ENCODE measurements around the gene ZNF335. TPM values are rescaled to one million over a fixed set of nuclear protein-coding genes. Genes with fewer than 3 reads are reported as not detected.

Gene ZNF335
- total and polyA plus RNA-seq, 2 of the 13 experiments (the other 11 are each of a cell fraction or from before 2014, with no cell fraction given): 9.7 to 13.7 TPM

DNA sequence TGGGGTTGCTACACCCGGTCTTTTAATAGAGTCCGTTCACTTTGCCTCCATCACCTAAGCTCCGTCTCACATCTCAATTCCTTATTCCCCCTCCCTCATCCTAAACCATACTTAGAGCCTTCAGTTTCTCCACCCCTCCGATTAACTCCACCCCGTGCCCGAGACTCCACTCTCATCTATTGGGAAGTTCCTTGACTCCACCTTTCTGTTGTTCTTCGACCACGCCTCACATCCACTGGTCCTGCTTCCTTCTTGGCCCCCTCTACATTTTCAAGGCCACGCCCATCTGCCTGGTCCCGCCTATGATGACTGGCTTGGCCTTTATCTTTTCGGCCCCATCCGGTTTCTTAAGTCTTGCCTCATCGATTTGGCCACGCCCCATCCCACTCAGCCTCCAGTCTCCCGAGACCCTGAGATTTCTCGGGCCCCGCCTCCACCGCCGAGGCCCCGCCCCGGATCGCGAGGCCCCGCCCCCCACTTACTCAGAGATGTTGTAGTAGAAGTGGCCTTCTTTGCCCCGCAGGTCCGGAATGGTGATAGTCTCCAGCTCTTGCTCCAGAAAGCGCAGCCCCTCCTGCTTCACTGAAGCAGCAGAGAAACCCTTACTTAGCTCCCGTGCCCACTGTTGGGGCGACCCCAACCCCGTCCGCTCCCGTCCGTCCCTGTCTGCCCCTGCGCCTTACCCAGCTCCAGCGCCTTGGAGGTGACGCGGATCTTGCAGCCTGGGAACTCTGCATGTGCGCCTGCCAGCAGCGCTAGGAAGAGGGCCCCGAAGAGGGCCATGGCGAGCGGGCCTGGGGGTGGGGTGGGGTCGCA lies 61.1 kb downstream of the ZNF335 start (continued):
- TF ChIP-seq, protein P1, sequence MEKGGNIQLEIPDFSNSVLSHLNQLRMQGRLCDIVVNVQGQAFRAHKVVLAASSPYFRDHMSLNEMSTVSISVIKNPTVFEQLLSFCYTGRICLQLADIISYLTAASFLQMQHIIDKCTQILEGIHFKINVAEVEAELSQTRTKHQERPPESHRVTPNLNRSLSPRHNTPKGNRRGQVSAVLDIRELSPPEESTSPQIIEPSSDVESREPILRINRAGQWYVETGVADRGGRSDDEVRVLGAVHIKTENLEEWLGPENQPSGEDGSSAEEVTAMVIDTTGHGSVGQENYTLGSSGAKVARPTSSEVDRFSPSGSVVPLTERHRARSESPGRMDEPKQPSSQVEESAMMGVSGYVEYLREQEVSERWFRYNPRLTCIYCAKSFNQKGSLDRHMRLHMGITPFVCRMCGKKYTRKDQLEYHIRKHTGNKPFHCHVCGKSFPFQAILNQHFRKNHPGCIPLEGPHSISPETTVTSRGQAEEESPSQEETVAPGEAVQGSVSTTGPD (CRISPR knock-in tag; IDR thresholded peaks at IDR 0.05): no peak
- TF ChIP-seq, protein P2, sequence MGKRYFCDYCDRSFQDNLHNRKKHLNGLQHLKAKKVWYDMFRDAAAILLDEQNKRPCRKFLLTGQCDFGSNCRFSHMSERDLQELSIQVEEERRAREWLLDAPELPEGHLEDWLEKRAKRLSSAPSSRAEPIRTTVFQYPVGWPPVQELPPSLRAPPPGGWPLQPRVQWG (CRISPR knock-in tag; IDR thresholded peaks at IDR 0.05; ENCODE audit: borderline replicate concordance, low read depth): no peak
- TF ChIP-seq HNRNPK (IDR thresholded peaks at IDR 0.05; ENCODE audit: low read depth, low read length, poor library complexity, severe bottlenecking) (peak; percentile 6), RXRA (CRISPR knock-in tag; IDR thresholded peaks at IDR 0.05) (peak; percentile 12; the same call in 1 of the 2 replicates), ZFP90 (CRISPR knock-in tag; IDR thresholded peaks at IDR 0.05; ENCODE audit: borderline replicate concordance) (no peak), FUBP1 (CRISPR knock-in tag; IDR thresholded peaks at IDR 0.05; ENCODE audit: borderline replicate concordance) (no peak), SALL2 (CRISPR knock-in tag; IDR thresholded peaks at IDR 0.05) (no peak), ATF7-NPFF (CRISPR knock-in tag; IDR thresholded peaks at IDR 0.05; ENCODE audit: low read depth) (0 out of 2 replicates have a peak, but pooled peaks have one; percentile 31), HIC2 (CRISPR knock-in tag; IDR thresholded peaks at IDR 0.05; ENCODE audit: low read depth) (no peak), HOXA3 (CRISPR knock-in tag; IDR thresholded peaks at IDR 0.05) (0 out of 2 replicates have a peak, but pooled peaks have one; percentile 10), REL (CRISPR knock-in tag; conservative IDR thresholded peaks at IDR 0.05) (0 out of 2 replicates have a peak, but pooled peaks have one; percentile 25), DDIT3 (CRISPR knock-in tag; IDR thresholded peaks at IDR 0.05) (no peak), ZNF75D (CRISPR knock-in tag; IDR thresholded peaks at IDR 0.05; ENCODE audit: borderline replicate concordance) (peak; percentile 71; the same call in 1 of the 2 replicates), ZBTB38 (CRISPR knock-in tag; IDR thresholded peaks at IDR 0.05) (peak; percentile 72; the same call in 1 of the 2 replicates), NFYB (CRISPR knock-in tag; IDR thresholded peaks at IDR 0.05) (no peak), ONECUT2 (CRISPR knock-in tag; IDR thresholded peaks at IDR 0.05) (no peak), WIZ (CRISPR knock-in tag; IDR thresholded peaks at IDR 0.05) (0 out of 2 replicates have a peak, but pooled peaks have one; percentile 36), SP1 (IDR thresholded peaks at IDR 0.05) (no peak), SP1 (CRISPR knock-in tag; IDR thresholded peaks at IDR 0.05) (peak; percentile 39; the same call in 1 of the 2 replicates)

All from HepG2 (cell line).